ENCODE results near the gene TNRC6C.
"Not testable (repeated sequence)": the region's sequence is repeated elsewhere in the genome, so short reads cannot be mapped to it uniquely, and the experiment has no call there.

TNRC6C gene

DNA sequence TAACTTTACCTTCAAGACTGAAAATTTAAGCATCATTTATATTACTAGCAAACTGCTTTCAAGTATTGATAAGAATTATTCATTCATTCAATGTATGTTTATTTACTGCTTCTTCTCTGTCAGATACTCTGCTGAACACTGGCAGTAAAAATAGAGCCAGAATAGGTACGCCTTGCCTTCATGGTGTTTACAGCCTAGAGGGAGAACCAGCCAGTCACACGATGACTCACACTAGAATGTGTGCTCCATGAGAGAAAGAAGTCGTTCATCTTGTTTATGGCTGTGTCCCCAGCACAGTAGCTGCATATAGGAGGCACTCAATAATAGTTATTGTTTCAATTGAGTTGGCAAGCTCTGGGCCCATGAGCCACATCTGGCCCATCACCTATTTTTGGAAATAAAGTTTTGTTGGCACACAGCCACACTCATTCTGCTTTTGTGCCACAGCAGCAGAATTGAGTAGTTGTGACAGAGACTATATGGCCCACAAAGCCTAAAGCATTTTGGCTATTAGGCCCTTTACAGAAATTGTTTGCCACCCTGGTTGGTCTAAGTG is 85.9 kb downstream of the TNRC6C start:
- no peak for DNase-seq

DNA sequence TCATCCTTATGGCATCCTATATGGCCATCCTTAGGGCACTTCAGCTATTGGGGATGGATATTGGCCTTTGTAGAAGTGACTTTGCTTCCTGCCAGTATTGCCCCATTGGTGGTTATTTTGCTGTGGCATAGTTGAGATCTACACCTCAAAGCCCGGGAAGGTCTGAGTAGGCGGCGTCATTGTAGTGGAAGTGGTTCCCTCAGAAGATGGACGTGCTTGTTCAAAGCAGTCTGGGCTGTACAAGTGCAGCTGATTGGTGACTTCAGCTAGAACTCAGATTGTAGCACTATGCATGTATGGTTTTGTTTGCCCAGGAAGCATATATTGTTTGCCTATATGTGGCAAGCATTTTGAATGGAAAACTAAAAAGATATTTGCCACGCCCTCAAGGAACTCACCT is 86.8 kb downstream of the TNRC6C start:
- DNase-seq: no peak

DNA sequence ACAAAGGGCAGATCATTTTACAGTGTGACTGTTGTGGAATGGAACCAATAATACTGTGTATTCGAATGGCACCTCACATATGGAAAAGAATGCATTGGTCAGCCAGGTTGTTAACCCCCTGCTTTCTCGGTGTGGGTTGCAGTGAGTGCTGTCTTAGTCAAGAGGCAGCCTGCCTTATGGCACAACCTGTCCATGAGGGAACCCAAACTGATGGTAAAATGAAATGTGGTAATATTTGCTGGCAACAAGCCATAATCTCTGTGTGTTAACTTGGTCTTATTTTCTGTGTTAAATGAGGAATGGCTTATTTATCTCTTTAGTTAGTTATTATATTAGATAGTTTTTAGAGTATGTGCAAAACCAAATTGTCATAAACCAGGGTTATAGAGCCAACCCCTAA is 88.4 kb downstream of the TNRC6C start:
- DNase-seq: no peak

DNA sequence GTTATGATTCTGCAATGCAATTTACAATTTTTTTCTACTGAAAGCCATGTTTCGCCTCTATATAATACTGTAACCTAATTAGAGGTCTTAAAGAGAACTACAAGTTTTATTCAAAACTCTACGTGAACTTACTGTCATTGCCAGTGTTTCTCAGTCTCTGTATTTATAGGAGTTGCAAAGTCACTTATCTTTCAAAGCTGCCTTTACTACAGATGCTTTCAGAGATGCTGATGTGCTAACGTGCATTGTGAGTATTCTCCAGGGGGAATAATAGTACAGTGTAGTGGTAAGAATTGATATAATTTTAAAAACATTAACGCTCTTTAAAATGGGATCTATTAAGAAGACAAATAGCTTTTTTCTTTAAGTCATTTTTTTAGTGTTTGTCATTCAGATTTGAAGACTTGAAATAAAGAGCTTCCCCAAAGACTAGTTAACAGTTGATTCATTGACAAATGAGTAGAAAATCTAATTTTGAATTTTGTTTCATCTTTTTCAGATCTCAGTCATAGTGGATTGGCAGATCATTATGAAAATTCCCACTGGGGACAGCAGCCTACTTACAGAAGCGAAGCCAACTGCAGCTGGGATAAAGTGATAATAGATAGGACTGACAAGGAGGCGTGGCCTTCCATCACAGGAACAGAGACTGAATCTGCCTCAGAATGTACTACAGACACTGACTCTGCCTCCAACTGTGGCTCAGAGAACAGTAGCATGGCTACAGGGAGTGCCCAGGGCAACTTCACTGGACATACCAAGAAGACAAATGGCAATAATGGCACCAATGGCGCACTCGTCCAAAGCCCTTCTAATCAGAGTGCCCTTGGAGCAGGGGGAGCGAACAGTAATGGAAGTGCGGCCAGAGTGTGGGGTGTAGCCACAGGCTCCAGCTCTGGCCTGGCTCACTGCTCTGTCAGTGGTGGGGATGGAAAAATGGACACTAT is 90.1 kb downstream of the TNRC6C start:
- DNase-seq: no peak

DNA sequence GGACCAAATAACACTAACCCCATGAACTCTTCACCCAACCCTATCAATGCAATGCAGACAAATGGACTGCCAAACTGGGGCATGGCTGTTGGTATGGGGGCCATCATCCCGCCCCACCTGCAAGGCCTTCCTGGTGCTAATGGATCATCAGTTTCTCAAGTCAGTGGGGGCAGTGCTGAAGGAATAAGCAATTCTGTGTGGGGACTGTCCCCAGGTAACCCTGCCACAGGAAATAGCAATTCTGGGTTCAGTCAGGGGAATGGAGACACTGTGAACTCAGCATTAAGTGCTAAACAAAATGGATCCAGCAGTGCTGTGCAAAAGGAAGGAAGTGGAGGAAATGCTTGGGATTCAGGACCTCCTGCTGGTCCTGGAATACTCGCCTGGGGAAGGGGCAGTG is 91.1 kb downstream of the TNRC6C start:
- DNase-seq: no peak

DNA sequence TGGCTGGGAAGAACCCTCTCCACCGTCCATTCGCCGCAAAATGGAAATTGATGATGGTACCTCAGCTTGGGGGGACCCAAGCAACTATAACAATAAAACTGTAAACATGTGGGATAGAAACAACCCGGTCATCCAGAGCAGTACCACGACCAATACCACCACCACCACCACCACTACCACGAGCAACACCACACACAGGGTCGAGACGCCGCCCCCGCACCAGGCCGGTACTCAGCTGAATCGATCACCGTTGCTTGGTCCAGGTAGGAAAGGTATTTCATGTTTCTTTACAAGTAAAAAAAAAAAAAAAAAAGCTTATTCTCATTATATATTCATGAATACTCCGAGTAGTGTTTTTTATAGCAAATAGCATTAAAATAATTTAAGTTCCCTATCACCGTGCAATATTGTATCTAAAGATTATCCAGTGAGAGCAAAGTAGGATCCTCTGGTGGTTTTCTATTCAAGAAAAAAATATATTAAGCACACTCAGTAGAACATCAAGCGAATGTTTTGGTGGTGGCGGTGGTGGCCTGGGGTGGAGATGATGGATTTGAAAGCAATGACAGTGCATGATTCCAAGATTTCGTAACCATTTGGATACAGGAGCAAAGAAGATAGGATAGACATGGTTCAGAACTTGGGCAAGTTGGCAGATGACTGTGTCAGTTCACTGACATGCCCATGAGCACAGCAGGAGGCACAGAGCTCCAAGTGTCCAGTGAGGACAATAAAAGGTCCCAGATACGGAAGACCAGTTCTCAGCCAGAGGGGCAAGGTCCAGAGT is 92.9 kb downstream of the TNRC6C start:
- DNase-seq: no peak

DNA sequence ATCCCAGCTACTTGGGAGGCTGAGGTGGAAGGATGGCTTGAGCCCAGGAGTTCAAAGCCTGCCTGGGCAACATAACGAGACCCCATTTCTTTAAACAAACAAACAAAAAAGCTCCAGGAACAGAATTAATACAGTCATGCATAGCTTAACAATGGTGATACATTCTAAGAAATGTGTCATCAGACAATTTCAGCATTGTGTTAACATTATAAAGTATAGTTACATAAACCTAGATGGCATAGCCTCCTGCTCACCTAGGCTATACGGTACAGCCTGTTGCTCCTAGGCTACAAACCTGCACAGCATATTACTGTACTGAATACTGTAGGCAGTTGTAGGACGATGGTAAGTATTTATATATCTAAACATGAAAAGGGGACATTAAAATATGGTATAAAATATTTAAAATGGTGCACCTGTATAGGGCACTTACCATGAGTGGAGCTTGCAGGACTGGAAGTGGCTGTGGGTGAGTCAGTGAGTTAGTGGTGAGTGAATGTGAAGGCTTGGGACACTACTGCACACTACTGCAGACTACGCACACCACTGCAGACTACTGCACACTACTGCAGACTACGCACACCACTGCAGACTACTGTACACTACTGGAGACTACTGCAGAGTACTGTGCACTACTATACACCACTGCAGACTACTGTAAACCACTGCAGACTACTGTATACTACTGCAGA is 95.4 kb downstream of the TNRC6C start:
- no peak for DNase-seq

DNA sequence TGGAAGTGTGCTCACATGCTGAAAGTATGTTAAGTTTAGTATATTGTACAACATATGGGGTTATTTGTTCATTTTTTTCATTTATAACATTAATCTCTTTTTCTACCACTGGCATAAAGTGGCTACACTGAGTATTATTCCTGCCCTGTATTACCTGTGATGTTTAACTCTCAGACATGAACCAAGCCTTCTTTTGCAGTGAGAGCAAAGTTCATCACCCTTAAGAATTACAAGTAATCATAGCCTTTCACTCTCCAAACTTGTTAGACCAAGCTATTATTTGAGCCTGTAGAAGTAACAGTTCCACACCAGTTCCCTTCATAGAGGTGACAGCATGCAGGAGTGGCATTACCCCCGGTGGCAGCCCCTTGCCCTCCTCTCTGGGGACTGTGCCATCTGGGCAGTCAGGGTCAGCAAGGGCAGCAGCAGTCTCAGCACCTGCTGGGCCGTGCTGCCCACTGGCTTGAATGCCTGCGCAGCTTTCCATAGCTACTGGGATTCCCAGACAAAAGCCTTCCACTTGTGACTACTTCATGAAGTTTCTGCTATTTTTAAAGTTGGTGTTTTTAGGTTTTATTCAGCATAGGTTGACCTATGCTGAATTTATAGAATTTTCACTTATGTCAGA is 98.7 kb downstream of the TNRC6C start:
- DNase-seq: peak; percentile 2

DNA sequence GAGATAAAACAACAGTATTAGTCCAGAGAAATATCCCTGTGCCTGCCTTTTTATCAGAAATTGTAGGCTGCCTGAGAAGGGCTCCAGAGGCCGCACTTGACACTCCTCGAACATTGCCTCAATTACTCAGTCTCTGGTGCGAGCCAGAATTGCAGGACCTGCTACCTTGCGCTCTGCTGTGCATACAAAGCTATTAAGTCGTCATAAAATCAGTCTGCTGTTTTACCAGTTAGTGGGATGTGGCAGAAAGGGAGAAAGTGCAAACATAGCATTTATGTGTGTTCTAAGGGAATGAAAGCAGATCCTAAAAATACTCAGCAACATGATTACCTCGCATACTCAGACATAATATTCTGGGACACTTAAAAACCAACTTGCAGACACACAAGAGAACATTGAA is 99.5 kb downstream of the TNRC6C start:
- no peak for DNase-seq

DNA sequence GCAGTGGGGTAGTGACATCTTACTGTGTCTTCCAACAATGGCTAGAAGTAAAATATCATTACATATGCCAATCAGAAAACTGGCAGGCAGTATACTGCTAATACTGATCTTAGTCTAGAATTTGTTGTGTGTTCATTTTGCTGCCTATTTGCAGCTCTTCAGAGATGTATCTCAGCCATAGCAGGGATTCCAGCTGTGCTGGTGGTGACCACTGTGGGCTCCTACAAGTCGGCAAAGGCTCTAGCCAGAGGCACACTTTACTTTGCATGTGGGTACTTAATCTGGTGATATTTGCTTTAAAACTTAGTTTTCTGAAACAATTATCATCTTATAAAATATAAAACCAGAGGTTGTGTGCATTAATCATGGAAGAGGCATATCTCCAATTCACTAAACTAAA is 100.1 kb downstream of the TNRC6C start:
- no peak for DNase-seq

DNA sequence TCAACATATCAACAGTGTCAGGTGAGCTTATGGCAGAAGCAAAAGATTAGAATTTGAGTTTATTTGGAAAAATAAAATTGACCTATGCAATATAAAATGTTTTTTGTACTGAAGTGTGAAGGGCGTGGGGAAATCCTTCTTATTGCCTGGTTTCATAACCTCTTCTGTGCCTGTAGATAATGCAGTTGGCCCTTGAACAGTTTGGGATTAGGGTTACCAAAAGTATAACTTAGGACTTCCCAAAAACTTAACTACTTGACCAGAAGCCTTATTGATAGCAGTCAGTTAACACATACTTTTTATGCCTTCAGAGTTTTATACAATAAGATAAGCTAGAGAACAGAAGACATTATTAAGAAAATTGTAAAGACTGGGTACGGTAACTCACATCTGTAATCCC is 104.1 kb downstream of the TNRC6C start:
- DNase-seq: no peak

DNA sequence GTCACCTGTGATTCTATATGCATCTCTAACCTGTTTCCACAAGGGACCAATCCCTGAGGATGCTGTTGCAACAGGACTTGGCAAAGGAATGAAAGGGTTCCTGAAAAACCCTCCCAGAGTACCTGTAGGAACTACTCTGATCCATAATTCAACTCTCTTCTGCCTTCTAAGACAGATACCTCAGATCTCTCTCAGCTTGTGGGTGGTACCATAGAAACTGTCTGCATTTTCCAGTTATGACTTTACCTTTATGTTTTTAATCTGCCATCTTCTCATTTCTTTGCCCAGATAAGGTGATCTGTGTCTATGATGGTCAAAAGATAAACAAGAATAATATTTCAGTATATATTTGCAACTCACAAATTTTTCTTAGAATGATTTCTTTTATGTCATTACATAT is 105.0 kb downstream of the TNRC6C start:
- no peak for DNase-seq

DNA sequence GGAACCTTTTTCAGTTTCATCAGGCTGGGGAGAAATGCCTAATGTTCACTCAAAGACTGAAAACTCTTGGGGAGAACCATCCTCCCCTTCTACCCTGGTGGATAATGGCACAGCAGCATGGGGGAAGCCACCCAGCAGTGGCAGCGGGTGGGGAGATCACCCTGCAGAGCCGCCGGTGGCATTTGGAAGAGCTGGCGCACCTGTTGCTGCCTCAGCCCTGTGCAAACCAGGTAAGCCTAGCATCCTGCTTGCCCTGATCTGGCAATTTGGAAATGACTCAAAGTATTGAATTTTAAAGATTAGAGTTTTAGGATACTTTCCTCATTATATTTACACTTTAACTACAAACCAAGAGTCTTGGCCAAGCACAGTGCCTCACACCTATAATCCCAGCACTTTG is 106.2 kb downstream of the TNRC6C start:
- DNase-seq: no peak

DNA sequence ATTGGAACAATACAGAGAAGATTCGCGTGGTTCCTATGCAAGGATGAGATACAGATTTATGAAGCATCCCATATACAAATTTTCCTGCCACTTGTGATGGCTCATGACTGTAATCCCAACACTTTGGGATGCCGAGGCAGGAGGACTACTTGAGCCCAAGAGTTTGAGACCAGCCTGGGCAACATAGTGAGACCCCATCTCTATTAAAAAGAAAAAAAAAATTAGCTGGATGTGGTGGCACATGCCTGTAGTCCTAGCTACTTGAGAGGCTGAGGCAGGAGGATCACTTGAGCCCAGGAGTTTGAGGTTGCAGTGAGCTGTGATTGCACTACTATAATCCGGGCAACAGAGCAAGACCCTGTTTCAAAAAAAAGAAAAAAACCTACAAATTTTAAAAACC is 108.5 kb downstream of the TNRC6C start:
- DNase-seq: not testable (repeated sequence)

DNA sequence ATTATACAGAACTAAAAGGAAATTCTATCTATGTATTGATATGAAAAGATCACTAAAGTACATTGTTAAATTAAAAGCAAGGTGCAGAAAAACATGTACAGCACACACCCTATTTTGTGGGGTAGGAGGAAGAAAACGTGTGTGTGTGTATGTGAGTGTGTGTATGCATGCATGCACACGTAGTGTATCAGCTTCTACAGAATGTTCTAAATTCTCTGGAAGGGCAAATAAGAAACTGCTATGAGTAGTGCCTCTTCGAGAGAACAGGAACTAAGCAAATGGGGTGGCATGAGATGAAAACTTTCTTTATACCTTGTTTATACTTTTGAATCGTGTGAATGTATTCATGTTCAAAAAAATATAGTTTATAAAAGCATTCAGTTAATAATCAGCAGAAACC is 111.2 kb downstream of the TNRC6C start:
- no peak for DNase-seq

DNA sequence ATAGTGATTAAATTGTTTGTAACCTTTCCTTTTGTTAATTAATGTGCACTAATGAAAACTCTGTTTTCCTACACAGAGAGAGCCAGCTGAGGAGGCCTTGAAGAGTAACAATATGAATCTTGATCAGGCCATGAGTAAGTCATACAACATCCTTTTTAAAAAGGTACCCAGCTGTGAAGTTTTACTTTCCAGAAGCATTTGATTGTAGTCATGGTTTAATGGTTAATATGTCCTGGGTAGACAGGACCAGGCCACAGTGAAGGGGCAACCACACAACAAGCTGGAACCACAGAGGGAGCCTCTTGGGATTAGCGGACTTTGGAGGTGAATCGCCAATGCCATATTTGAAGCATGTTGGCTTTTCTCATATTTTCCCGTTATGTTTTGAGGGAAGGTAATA is 114.5 kb downstream of the TNRC6C start:
- DNase-seq: no peak

DNA sequence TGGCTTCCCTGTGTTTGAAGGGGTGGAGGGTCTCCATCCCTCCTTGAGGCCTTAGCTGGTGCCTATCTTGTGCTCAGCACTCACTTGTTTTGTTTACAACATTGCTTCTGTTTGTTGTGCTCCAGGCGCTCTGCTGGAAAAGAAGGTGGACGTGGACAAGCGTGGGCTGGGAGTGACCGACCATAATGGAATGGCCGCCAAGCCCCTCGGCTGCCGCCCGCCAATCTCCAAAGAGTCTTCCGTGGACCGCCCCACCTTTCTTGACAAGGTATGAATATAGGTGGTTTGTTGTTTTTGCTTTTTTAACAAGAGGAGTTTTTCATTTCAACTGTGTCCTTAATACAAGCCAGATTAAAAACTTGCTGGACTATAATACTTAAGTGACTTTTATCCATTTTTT is 116.5 kb downstream of the TNRC6C start:
- no peak for DNase-seq

DNA sequence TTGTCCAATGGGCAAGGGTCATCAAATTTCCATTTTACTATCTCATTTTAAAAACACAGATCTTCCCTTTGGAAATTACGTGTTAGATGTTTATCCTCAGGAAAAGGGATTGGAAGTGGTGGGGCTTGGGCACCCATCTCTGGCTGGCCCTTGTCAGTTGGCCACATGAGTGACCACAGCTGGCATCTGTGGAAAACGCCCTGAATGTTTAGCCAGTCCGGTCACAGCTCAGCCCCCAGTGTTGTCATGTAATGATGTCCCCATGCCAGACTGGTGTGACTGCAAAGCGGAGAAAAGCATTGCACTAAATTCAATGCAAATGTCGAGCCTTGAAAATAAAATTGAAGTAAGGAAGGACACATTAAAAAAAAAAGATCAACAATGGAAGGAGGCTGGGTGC is 117.0 kb downstream of the TNRC6C start:
- DNase-seq: no peak

DNA sequence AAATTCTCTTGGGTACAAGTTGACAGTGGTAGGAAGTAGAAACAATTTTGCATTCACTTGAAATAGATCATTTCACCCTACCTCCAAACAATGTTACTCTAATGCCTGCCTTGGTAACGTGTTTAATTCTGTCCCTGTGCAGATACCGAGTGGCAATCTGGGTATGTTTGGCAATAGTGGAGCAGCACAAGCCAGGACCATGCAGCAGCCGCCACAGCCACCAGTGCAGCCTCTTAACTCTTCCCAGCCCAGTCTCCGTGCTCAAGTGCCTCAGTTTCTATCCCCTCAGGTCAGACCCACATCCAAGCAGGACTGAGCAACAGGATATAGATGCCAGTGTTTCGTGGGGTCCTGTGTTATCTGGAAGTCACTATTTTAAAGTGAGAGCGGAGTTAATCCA is 120.8 kb downstream of the TNRC6C start:
- DNase-seq: no peak

DNA sequence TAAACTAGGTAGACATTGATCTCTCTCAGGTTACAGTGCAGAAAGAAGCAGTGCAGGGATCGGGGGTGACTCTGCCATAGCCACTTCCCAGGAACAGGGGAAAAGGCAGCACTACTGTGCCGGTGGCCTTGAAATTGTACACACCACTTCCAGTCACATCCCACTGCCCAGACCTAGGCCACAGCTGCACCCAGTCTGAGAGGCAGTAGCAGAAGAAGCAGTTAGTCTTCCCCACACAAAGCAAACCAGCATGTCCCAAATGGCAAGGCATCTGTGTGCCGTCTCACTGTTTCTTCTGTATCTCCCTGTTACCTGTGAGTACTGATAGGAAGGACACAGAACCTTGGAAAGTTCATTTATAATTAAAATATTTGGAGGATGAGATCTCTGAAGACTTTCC is 123.0 kb downstream of the TNRC6C start:
- DNase-seq: no peak

DNA sequence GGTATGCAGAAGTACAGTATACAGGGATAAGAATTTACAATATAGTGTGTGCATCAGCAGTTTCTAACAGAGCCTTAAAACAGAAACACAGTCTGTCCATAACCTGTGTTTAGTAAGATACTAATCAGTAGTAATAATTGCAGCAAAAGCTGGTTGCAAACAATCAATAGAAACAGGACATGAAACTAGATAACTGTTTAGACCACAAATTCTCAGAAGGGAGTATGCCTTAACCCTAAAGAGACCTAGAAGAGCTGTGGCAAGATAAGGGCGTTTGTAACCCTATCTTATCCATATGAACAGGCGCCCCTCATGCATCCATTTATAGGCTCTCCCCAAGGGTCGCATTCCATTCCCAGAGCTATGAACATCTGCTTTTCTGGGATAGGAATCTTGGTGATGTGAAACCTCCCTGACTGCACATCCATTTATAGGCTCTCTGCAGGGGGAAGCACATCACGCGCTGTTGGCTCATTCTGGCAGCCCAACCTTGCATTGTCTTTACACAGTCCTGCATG is 123.9 kb downstream of the TNRC6C start:
- DNase-seq: not testable (repeated sequence)

DNA sequence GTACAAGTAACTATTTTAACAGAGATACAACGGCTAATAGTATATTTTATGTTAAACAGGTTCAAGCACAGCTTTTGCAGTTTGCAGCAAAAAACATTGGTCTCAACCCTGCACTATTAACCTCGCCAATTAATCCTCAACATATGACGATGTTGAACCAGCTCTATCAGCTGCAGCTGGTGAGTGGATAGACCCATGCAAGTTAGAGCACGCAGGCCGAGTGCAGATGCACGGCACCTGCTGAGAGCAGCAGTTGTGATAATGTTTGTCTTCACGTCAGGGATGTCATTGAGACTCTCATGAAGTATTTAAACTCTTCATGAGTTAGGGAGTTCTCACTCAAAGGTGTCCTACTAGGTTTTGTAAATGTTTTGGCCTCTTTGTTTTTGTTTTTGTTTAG is 124.5 kb downstream of the TNRC6C start:
- DNase-seq: no peak

Data from right kidney (tissue), 1 donor.